GM19023 (cell line): ENCODE results near the gene HHAT.

ENCODE experiments used
- ATAC-seq: cut with Tn5 transposase; IDR thresholded peaks from one replicate; pipeline ENCODE4 v1.9.1; 2021; ENCODE audit warnings: mild to moderate bottlenecking, moderate library complexity; ENCODE audit not compliant: unreplicated experiment

HHAT gene

DNA sequence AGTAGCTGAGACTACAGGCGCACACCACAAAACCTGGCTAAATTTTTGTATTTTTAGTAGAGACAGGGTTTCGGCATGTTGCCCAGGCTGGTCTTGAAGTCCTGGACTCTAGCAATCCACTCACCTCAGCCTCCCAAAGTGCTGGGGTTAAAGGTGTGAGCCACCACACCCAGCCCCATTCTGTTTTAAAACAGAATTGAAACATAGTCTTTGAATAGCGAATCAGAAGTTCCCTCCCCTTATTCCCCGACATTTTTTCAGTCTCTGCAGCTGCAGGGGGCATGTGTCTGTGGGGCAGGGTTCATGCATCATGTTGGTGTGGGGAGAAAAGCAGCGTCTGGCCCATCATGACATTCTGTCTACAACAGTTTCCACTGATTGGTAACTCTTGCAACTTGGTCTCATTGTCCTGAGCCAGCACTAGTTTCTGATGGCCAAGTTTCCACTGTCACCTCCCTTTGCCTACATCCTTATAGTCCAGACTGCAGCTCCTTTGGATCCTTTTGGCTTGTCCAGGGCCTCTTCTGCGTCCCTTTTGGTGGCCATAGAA is 15.6 kb upstream of the HHAT start:
- ATAC-seq, result no peak

- ATAC-seq, result no peak
Observed at GRCh38 chr1:210313921-210314320, 14.8 kb upstream of the HHAT start.

DNA sequence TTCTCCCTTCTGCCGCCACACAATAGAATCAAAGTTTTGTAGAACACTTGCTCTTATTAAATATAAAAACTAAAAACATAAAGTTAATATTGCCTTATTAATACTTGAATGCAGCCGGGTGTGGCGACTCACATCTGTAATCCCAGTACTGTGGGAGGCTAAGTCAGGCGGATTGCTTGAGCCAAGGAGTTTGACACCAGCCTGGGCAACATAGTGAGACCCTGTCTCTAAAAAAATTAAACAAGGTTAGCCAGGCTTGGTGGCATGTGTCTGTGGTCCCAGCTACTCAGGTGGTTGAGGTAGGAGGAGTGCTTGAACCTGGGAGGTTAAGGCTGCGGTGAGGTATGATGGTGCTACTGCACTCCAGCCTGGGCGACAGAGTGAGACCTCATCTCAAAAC is 13.2 kb upstream of the HHAT start:
- no peak for ATAC-seq

DNA sequence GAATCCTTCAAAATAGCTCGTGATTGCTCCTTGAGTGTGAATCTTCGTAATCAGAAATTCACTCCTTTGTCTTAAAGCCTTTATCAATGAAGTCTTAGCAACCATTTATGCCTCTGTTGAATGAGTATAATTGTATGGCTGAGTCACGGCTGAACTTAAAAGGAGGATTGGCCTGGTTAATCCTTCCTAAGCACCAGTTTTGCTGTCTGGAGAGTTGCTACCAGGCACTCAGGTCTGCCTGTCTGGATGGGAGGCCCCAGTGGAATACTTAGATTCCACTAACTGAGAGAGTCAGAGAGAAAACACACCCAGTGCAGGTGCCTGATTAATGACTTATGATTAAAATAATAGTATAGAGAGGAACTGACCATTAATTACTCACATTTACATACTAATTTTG is 7.6 kb upstream of the HHAT start:
- ATAC-seq, result no peak

GRCh38 chr1:210321552-210321951 is 7.2 kb upstream of the HHAT start:
- no peak for ATAC-seq

DNA sequence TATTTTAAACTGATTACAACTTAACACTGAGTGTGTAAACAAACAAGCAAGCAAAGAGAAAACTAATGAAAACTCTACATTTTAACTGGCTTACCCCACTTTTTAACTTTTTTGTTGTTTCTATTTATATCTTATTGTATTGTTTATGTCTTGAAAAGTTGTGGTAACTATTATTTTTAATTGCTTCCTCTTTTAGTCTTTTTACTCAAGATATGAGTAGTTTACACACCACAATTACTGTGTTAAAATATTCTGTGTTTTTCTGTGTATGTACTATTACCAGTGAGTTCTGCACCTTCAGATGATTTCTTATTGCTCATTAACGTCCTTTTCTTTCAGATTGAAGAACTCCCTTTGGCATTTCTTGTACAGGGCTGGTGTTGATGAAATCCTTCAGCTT is 4.7 kb upstream of the HHAT start:
- ATAC-seq, result no peak

DNA sequence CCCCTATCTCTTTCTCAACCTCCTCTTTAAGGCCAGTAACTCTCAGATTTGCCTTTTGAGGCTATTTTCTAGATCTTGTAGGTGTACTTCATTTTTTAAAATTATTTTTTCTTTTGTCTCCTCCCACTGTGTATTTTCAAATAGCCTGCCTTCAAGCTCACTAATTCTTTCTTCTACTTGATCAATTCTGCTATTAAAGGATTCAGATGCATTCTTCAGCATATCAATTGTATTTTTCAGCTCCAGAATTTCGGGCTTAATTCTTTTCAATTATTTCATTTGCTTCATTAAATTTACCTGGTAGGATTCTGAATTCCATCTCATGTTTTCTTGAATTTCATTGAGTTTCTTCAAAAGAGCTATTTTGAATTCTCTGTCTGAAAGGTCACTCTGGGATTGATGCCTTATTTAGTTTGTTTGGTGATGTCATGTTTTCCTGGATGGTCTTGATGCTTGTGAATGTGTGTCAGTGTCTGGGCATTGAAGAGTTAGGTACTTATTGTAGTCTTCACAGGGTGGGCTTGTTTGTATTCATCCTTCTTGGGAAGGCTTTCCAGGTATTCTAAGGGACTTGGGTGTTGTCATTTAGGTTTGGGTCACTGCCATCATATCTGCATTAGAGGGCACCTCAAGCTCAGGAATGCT is 3.6 kb upstream of the HHAT start:
- no peak for ATAC-seq

- ATAC-seq, result no peak
Observed at GRCh38 chr1:210328032-210328745, 513 bp upstream of the HHAT start.

- no peak for ATAC-seq
Observed at GRCh38 chr1:210330279-210330866, 1.7 kb downstream of the HHAT start.

GRCh38 chr1:210332233-210332632 is 3.5 kb downstream of the HHAT start:
- ATAC-seq, result no peak

- peak; percentile 81 for ATAC-seq
Observed at GRCh38 chr1:210332719-210333398, 4.2 kb downstream of the HHAT start.

DNA sequence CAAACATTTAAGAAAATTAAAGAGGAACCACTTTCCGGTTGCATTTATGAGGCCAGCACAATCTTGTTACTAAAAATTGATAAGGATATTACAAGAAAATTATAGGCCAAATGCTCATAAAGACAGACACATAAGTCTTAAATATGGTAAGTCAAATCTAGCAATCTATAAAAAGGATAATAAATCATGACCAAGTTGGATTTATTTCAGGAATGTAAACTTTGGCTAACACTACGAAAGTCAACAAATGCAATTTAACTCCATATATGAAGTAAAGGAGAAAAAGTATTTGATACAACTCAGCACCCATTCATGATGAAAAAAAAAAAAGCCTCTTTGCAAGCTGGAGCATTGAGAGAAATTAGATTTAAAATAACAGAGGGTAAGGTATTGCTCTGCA is 6.3 kb downstream of the HHAT start:
- no peak for ATAC-seq

DNA sequence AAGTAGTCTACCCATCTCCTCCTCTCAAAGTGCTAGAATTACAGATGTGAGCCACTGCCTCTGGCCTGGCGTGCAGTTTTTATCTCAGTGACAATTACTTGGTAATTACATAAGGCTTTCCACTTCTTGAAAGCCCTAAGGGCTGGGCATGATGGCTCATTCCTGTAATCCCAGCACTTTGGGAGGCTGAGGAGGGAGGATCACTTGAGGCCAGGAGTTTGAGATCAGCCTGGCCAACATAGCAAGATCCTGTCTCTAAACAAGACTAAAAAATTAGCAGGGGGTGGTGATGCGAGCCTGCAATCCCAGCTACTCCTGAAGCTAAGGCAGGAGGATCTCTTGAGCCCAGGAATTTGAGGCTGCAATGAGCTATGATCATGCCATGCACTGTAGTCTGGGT is 7.7 kb downstream of the HHAT start:
- ATAC-seq, result no peak

DNA sequence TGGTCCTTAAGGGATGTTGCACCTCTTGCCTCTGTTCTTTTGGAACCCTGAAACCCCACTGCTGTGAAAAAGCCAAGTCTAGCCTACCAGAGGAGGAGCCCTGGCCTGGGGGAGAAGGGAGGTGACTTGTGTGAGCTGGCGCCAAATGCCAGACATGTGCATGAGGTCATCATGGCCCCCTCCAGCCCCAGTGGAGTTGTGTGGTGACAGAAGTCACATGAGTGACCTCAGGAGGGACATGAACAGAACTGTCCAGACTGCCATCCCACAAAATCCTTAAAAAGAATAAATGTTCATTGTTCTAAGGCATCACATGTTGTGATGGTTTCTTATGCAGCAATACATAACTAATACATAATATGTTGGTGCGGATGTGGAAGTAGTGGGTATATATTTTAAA is 10.8 kb downstream of the HHAT start:
- ATAC-seq, result no peak

GRCh38 chr1:210340311-210340710 is 11.6 kb downstream of the HHAT start:
- no peak for ATAC-seq

- no peak for ATAC-seq
Observed at GRCh38 chr1:210340841-210341240, 12.1 kb downstream of the HHAT start.

DNA sequence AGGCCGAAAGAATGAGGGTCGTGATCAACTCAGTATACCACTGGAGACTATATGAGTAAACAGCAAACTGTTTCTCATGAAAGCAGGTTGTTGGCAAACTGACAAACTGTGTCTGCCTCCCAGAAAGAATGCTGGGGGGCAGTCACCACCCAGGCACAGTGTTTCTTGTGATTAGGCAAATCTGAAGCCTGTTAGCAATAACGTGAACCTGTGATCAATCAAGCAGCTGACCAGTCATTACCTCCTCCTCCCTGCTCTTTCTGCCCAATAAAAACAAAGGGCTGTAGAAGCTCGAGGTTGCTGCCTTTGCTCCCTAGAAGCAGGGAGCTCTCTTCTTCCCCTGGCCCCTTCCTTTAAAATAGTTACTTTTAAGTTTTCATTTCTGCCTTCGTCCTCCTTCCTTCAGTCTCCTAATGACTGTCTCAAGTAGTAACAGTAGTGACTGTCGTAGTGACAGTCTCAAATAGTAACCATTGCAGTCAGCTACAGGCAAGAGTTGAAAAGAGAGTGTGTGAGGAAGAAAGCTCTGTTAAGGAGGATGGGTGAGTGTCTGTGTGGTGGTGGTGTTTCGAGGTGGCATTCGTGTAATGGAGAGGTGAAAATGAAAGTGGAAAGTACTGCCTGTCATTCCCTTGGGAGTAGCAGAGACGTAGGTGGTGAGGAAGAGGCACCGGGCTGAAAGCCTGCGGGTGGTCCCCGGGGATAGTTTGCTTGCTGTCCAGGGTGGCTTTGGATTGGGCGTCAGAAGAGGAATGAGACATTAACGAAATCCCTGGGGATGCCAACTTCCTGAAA is 14.5 kb downstream of the HHAT start:
- peak; percentile 66 for ATAC-seq

DNA sequence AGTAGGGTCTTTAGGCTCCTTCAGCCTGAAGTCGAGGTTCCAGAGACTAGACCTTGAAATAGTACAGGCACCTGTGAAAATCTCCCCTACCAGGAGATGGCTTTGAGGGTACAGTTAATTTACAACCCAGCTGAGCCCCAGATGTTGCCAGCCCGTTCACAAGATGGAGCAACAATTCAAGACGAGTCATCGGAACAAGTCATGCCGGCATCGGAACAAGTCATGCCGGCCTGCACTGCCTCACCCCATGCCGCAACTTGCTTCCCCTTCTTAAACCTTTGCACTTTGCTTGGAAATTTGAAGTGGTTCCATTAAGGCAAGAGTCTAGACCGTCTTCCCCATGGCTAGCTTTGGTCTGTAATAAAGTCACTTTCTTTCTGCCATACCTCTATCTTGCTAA is 16.0 kb downstream of the HHAT start:
- ATAC-seq, result no peak

DNA sequence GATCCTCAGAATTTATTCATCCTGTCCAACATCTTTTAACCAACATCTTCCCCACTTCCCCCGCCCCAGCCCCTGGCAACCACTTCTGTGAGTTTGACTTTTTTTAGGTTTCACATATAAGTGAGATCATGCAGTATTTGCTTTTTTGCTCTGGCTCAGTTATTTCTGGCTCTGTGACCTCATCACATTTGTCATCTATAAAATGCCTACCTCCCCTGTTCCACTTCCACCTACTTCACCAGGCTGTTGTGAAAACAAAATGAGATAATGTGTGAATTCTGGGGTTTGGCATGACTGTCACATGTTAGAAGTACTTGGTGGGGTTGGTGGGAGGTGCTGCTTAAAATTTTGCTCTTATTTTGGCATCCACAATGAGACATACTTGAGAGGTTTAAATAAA is 18.4 kb downstream of the HHAT start:
- ATAC-seq, result no peak

GRCh38 chr1:210351496-210351895 is 22.8 kb downstream of the HHAT start:
- ATAC-seq, result no peak

GRCh38 chr1:210352575-210352974 is 23.9 kb downstream of the HHAT start:
- no peak for ATAC-seq
